CD4-positive, alpha-beta memory T cell (primary cell): ENCODE results near the gene GRAP. TPM values are rescaled to one million over a fixed set of nuclear protein-coding genes. Genes with fewer than 3 reads are reported as not detected.
A peak's percentile ranks its signal among the peaks of the same experiment; 100 is the strongest.

Experiments used
- CTCF ChIA-PET: fragments of 350-600 bp; sonication (Branson Sonifier 250); formaldehyde crosslinking; loops from one replicate; lab custom pipeline; 2021; ENCODE audit warnings: inconsistent platforms; ENCODE audit not compliant: partially characterized antibody; lab: Charles Lee
- POLR2A ChIA-PET: fragments of 350-600 bp; sonication (Branson Sonifier 250); formaldehyde crosslinking; loops from one replicate; lab custom pipeline; 2021; ENCODE audit not compliant: partially characterized antibody; lab: Charles Lee
- DNase-seq, 5 donors: peaks; one replicate each; pipeline versions ENCODE4 v3.0.0 to v3.0.0-alpha.2; 2020 to 2022; ENCODE audit warnings: mixed read lengths in 1 of 5
- H3K27ac ChIP-seq: one replicate; pipeline ENCODE4 v1.7.0; 2013; ENCODE audit warnings: low read depth, low read length
- H3K27me3 ChIP-seq: 2 replicates; pipeline ENCODE4 v1.7.0; 2013; ENCODE audit warnings: mild to moderate bottlenecking, low read length, moderate library complexity; ENCODE audit not compliant: insufficient read depth
- H3K36me3 ChIP-seq: 2 replicates; pipeline ENCODE4 v1.7.0; 2013; ENCODE audit warnings: mild to moderate bottlenecking, low read length, moderate library complexity; ENCODE audit not compliant: insufficient read depth
- H3K4me1 ChIP-seq: 2 replicates; pipeline ENCODE4 v1.7.0; 2013; ENCODE audit warnings: mild to moderate bottlenecking, low read length, moderate library complexity; ENCODE audit not compliant: insufficient read depth
- H3K4me3 ChIP-seq, 2 donors: one replicate each; pipeline ENCODE4 v1.7.0; 2013; ENCODE audit warnings: low read length in 2 of 2, mild to moderate bottlenecking in 1 of 2
- H3K9me3 ChIP-seq, 2 donors: one replicate each; pipeline ENCODE4 v1.7.0; 2013; ENCODE audit warnings: low read length in 2 of 2, control low read depth in 1 of 2; ENCODE audit not compliant: control insufficient read depth in 1 of 2
- H3K27ac Mint-ChIP-seq, 7 donors: one replicate each; pipeline ENCODE4 v1.8.0; 2020 to 2021; ENCODE audit warnings: mixed read lengths in 7 of 7, mild to moderate bottlenecking in 6 of 7, inconsistent platforms in 3 of 7, moderate library complexity in 3 of 7
- H3K27me3 Mint-ChIP-seq, 2 donors: one replicate each; pipeline ENCODE4 v1.8.0; 2020 to 2021; ENCODE audit warnings: mixed read lengths in 2 of 2
- H3K36me3 Mint-ChIP-seq, 2 donors: one replicate each; pipeline ENCODE4 v1.8.0; 2020 to 2021; ENCODE audit warnings: mixed read lengths in 2 of 2, inconsistent platforms in 1 of 2, mild to moderate bottlenecking in 1 of 2
- H3K4me1 Mint-ChIP-seq, 4 donors: one replicate each; pipeline ENCODE4 v1.8.0; 2020 to 2021; ENCODE audit warnings: mixed read lengths in 4 of 4, mild to moderate bottlenecking in 1 of 4
- H3K4me3 Mint-ChIP-seq, 8 donors: one replicate each; pipeline ENCODE4 v1.8.0; 2020 to 2021; ENCODE audit warnings: mixed read lengths in 8 of 8, mild to moderate bottlenecking in 7 of 8, moderate library complexity in 6 of 8, inconsistent platforms in 3 of 8
- H3K9me3 Mint-ChIP-seq, 8 donors: one replicate each; pipeline ENCODE4 v1.8.0; 2020 to 2021; ENCODE audit warnings: mixed read lengths in 8 of 8, mild to moderate bottlenecking in 5 of 8, inconsistent platforms in 3 of 8, moderate library complexity in 1 of 8
- intact Hi-C: fragments of 100-400 bp; cut with micrococcal nuclease; formaldehyde crosslinking; loops from one replicate; pipeline ENCODE4 v1.15.1; 2023
- polyA plus RNA-seq, 2 donors: library from polyadenylated mRNA; unstranded; fragments of 300-500 nt; fragmentation: Illumina TruSeq; gene quantifications; one replicate each; pipeline ENCODE4 v1.2.3, GENCODE V29; 2021
- total RNA-seq, 2 experiments: library from RNA; stranded (reverse); gene quantifications; one replicate each; pipeline ENCODE4 v1.2.3, GENCODE V29; 2021

The GRAP gene
- total and polyA plus RNA-seq, 4 experiments from 2014 or later = 61.6 to 75.8 (median 66.6) TPM

GRCh38 chr17:18994631-18995030 lies 52.1 kb downstream of the GRAP start:
- POLR2A ChIA-PET = interaction anchor here (0.7 to 1.2 kb wide), 2 partner anchors 8 to 10 kb away, joined by 4 to 7 read pairs; partner anchors contain the start of gene FAM83G
- CTCF ChIA-PET = no interaction called here
- H3K4me1 Mint-ChIP-seq = peaks cover 18 to 43% (median 28%) of the 10 kb centered on the region in 4 donors

GRCh38 chr17:18993905-18994526 lies 52.7 kb downstream of the GRAP start:
- intact Hi-C loops = no loop called here
- H3K27ac Mint-ChIP-seq = peak overlapping the region in 2 of 7 donors; percentile 37 to 74
- no peaks in the 10 kb centered on the region for H3K27me3 ChIP-seq
- H3K36me3 ChIP-seq = no peaks in the 10 kb centered on the region
- H3K4me1 Mint-ChIP-seq = peaks cover 18 to 43% (median 28%) of the 10 kb centered on the region in 4 donors
- ChIA-PET POLR2A (interaction anchor here (1.2 kb wide), 1 partner anchor 8 kb away, joined by 4 read pairs; no protein-coding TSS in a partner anchor), CTCF (interaction anchor here (0.8 kb wide), 1 partner anchor 33 kb away, joined by 3 read pairs; no protein-coding TSS in a partner anchor)
- H3K27me3 Mint-ChIP-seq = no peaks in the 10 kb centered on the region
- H3K9me3 ChIP-seq = no peaks in the 10 kb centered on the region
- H3K27ac ChIP-seq = no peak overlapping the region
- no peak for DNase-seq
- peaks cover 26% of the 10 kb centered on the region for H3K4me1 ChIP-seq
- H3K4me3 Mint-ChIP-seq = peak overlapping the region in 2 of 8 donors; percentile 24 to 43
- no peak overlapping the region for H3K4me3 ChIP-seq
- peaks cover 21 to 23% of the 10 kb centered on the region in 2 donors for H3K36me3 Mint-ChIP-seq
- peaks cover 0 to 11% (median 6%) of the 10 kb centered on the region in 8 donors for H3K9me3 Mint-ChIP-seq

More at GRCh38 chr17:18994631-18995030, 52.1 kb downstream of the GRAP start:
- peak in 1 of 5 donors; percentile 6 for DNase-seq
- H3K27me3 Mint-ChIP-seq = no peaks in the 10 kb centered on the region
- no peaks in the 10 kb centered on the region for H3K9me3 ChIP-seq
- intact Hi-C loops = no loop called here
- H3K4me3 Mint-ChIP-seq = no peak overlapping the region
- no peak overlapping the region for H3K4me3 ChIP-seq
- H3K4me1 ChIP-seq = peaks cover 26% of the 10 kb centered on the region
- H3K9me3 Mint-ChIP-seq = peaks cover 0 to 11% (median 6%) of the 10 kb centered on the region in 8 donors
- H3K27ac Mint-ChIP-seq = no peak overlapping the region
- no peaks in the 10 kb centered on the region for H3K36me3 ChIP-seq
- H3K27me3 ChIP-seq = no peaks in the 10 kb centered on the region
- H3K36me3 Mint-ChIP-seq = peaks cover 21 to 23% of the 10 kb centered on the region in 2 donors
- H3K27ac ChIP-seq = no peak overlapping the region

- ChIA-PET CTCF (interaction anchor here (2.9 kb wide), 1 partner anchor 31 kb away, joined by 11 read pairs; no protein-coding TSS in a partner anchor), POLR2A (interaction anchor here (0.7 kb wide), 1 partner anchor 37 kb away, joined by 3 read pairs; no protein-coding TSS in a partner anchor)
- Mint-ChIP-seq H3K4me3 (peak overlapping the region in 5 of 8 donors; percentile 43 to 70 (median 60)), H3K27me3 (no peaks in the 10 kb centered on the region), H3K4me1 (peaks cover 19 to 47% (median 27%) of the 10 kb centered on the region in 4 donors), H3K36me3 (peaks cover 23 to 24% of the 10 kb centered on the region in 2 donors), H3K27ac (peak overlapping the region in 4 of 7 donors; percentile 17 to 74 (median 51)), H3K9me3 (peaks cover 0 to 11% (median 6%) of the 10 kb centered on the region in 8 donors)
- DNase-seq = peak; percentile 53 to 81 (median 62)
- no peak overlapping the region for H3K27ac ChIP-seq
- H3K27me3 ChIP-seq = no peaks in the 10 kb centered on the region
- no peak overlapping the region for H3K4me3 ChIP-seq
- intact Hi-C loops = no loop called here
- H3K36me3 ChIP-seq = no peaks in the 10 kb centered on the region
- H3K9me3 ChIP-seq = no peaks in the 10 kb centered on the region
- H3K4me1 ChIP-seq = peaks cover 26% of the 10 kb centered on the region
Measured at GRCh38 chr17:18992454-18993130, 54.2 kb downstream of the GRAP start.

GRCh38 chr17:18991531-18992315 lies 55.0 kb downstream of the GRAP start:
- no peaks in the 10 kb centered on the region for H3K27me3 Mint-ChIP-seq
- H3K27me3 ChIP-seq = no peaks in the 10 kb centered on the region
- POLR2A ChIA-PET = interaction anchor here (0.7 to 1.3 kb wide), 2 partner anchors 13 to 36 kb away, joined by 3 to 8 read pairs; partner anchors contain the start of gene FAM83G
- no peaks in the 10 kb centered on the region for H3K9me3 ChIP-seq
- H3K27ac Mint-ChIP-seq = peak overlapping the region in 1 of 7 donors; percentile 27
- H3K27ac ChIP-seq = no peak overlapping the region
- H3K4me1 Mint-ChIP-seq = peaks cover 17 to 49% (median 26%) of the 10 kb centered on the region in 4 donors
- H3K9me3 Mint-ChIP-seq = peaks cover 0 to 11% (median 6%) of the 10 kb centered on the region in 8 donors
- DNase-seq = peak in 1 of 5 donors; percentile 14
- no peak overlapping the region for H3K4me3 ChIP-seq
- peaks cover 19 to 26% of the 10 kb centered on the region in 2 donors for H3K36me3 Mint-ChIP-seq
- CTCF ChIA-PET = interaction anchor here (2.9 kb wide), 1 partner anchor 30 kb away, joined by 11 read pairs; no protein-coding TSS in a partner anchor
- H3K36me3 ChIP-seq = no peaks in the 10 kb centered on the region
- no peak overlapping the region for H3K4me3 Mint-ChIP-seq
- intact Hi-C loops = no loop called here
- H3K4me1 ChIP-seq = peaks cover 26% of the 10 kb centered on the region

GRCh38 chr17:18990331-18990730 lies 56.4 kb downstream of the GRAP start:
- ChIA-PET CTCF (interaction anchor here (2.9 kb wide), 1 partner anchor 29 kb away, joined by 11 read pairs; no protein-coding TSS in a partner anchor), POLR2A (no interaction called here)
- peaks cover 15 to 48% (median 25%) of the 10 kb centered on the region in 4 donors for H3K4me1 Mint-ChIP-seq
- no peak overlapping the region for H3K4me3 ChIP-seq
- H3K4me1 ChIP-seq = peaks cover 26% of the 10 kb centered on the region
- no peak overlapping the region for H3K27ac ChIP-seq
- H3K36me3 Mint-ChIP-seq = peaks cover 14 to 25% of the 10 kb centered on the region in 2 donors
- DNase-seq = no peak
- no peaks in the 10 kb centered on the region for H3K9me3 ChIP-seq
- H3K27me3 ChIP-seq = no peaks in the 10 kb centered on the region
- no peaks in the 10 kb centered on the region for H3K36me3 ChIP-seq
- intact Hi-C loops = no loop called here
- no peak overlapping the region for H3K4me3 Mint-ChIP-seq
- H3K27me3 Mint-ChIP-seq = no peaks in the 10 kb centered on the region
- H3K27ac Mint-ChIP-seq = no peak overlapping the region
- H3K9me3 Mint-ChIP-seq = peaks cover 0 to 6% (median 2%) of the 10 kb centered on the region in 8 donors

- Histone ChIP-seq H3K27ac (no peak overlapping the region), H3K9me3 (no peaks in the 10 kb centered on the region), H3K4me3 (no peak overlapping the region), H3K36me3 (no peaks in the 10 kb centered on the region), H3K27me3 (no peaks in the 10 kb centered on the region), H3K4me1 (peaks cover 16% of the 10 kb centered on the region)
- intact Hi-C loops = no loop called here
- Mint-ChIP-seq H3K9me3 (no peaks in the 10 kb centered on the region), H3K4me1 (peaks cover 9 to 33% (median 15%) of the 10 kb centered on the region in 4 donors), H3K27ac (no peak overlapping the region), H3K27me3 (no peaks in the 10 kb centered on the region), H3K4me3 (no peak overlapping the region), H3K36me3 (peaks cover 8 to 20% of the 10 kb centered on the region in 2 donors)
- ChIA-PET CTCF (no interaction called here), POLR2A (no interaction called here)
- no peak for DNase-seq
Measured at GRCh38 chr17:18988546-18989173, 58.1 kb downstream of the GRAP start.
